K562 (cell line): ENCODE measurements around the gene TLE6. TPM values are rescaled to one million over a fixed set of nuclear protein-coding genes. Genes with fewer than 3 reads are reported as not detected.
A peak's percentile ranks its signal among the peaks of the same experiment; 100 is the strongest.

Experiments used
- C11orf30 ChIP-seq: fragments of 450-650 bp; IDR thresholded peaks from 2 replicates; pipeline ENCODE4 v1.6.1; 2016; ENCODE audit warnings: low read depth, mild to moderate bottlenecking
- CEBPG ChIP-seq, 3 experiments: fragments of 200-800 bp in 1 of 3; sonication (Bioruptor generic) in 1 of 3; sonication (generic) in 1 of 3; formaldehyde crosslinking in 1 of 3; IDR thresholded peaks in 2 of 3; conservative IDR thresholded peaks in 1 of 3; 2 replicates each; pipeline versions ENCODE4 v1.6.1 to v1.8.0; 2016 to 2022; ENCODE audit warnings: missing compliant biosample characterization in 2 of 3, missing genetic modification characterization in 2 of 3, mild to moderate bottlenecking in 1 of 3, missing genetic modification reagents in 1 of 3
- E2F1 ChIP-seq: sonication (generic); formaldehyde crosslinking; IDR thresholded peaks from 2 replicates; pipeline ENCODE4 v1.8.1; 2023; ENCODE audit warnings: mild to moderate bottlenecking, missing genetic modification reagents, moderate library complexity
- ELF1 ChIP-seq: fragments of 200-800 bp; sonication (Bioruptor generic); IDR thresholded peaks from 2 replicates; pipeline ENCODE4 v1.6.1; 2016; ENCODE audit warnings: missing genetic modification characterization, missing compliant biosample characterization
- ESRRA ChIP-seq: fragments of 450-650 bp; IDR thresholded peaks from 2 replicates; pipeline ENCODE4 v1.6.1; 2014; ENCODE audit warnings: low read depth, mild to moderate bottlenecking, moderate library complexity, borderline replicate concordance
- FUS ChIP-seq: fragments of 200-400 bp; formaldehyde crosslinking; optimal IDR thresholded peaks from 2 replicates; pipeline ENCODE3; 2017; ENCODE audit warnings: low read depth, low read length
- NR3C1 ChIP-seq: sonication (generic); formaldehyde crosslinking; IDR thresholded peaks from 2 replicates; pipeline ENCODE4 v1.8.1; 2022; ENCODE audit warnings: missing genetic modification reagents
- POLR2A ChIP-seq: fragments of 450-650 bp; conservative IDR thresholded peaks from 2 replicates; pipeline ENCODE4 v1.6.1; 2016
- SRSF9 ChIP-seq: fragments of 200-400 bp; formaldehyde crosslinking; IDR thresholded peaks from 2 replicates; pipeline ENCODE4 v1.6.1; 2017; ENCODE audit warnings: low read depth, low read length, borderline replicate concordance
- USF2 ChIP-seq: sonication (generic); formaldehyde crosslinking; IDR thresholded peaks from 2 replicates; pipeline ENCODE4 v1.5.0; 2020; ENCODE audit warnings: missing genetic modification reagents
- ZNF184 ChIP-seq: sonication (generic); formaldehyde crosslinking; IDR thresholded peaks from 2 replicates; pipeline ENCODE4 v1.5.0; 2020; ENCODE audit warnings: missing genetic modification reagents
- ZNF24 ChIP-seq: fragments of 450-650 bp; IDR thresholded peaks from 2 replicates; pipeline ENCODE4 v1.6.1; 2016
- ZNF592 ChIP-seq: fragments of 450-650 bp; IDR thresholded peaks from 2 replicates; pipeline ENCODE4 v1.6.1; 2017; ENCODE audit warnings: antibody characterized with exemption, mild to moderate bottlenecking
- ZNF696 ChIP-seq: fragments of 250-450 bp; sonication (Bioruptor Pico); conservative IDR thresholded peaks from 2 replicates; pipeline ENCODE4 v1.4.0; 2020; ENCODE audit warnings: mild to moderate bottlenecking, moderate library complexity
- polyA plus RNA-seq, 8 experiments: library from polyadenylated mRNA; depleted of rRNA in 4 of 8; stranded (reverse) in 5 of 8; unstranded in 3 of 8; fragments of >200 nt; fragmentation: Nextera tagmentation in 2 of 8; fragmentation: Illumina TruSeq in 1 of 8; extraction: Ambion mirVana in 2 of 8; extraction: Trizol in 1 of 8; gene quantifications; 2 replicates each; pipeline versions ENCODE4 v1.2.1 to v1.2.3, GENCODE V29; 2011 to 2014; ENCODE audit warnings: inconsistent platforms in 1 of 8, missing spikeins in 1 of 8
- total RNA-seq, 7 experiments: library from RNA; depleted of rRNA in 6 of 7; stranded (reverse); fragments of >200 nt in 6 of 7; fragmentation: Illumina TruSeq in 2 of 7; extraction: Trizol in 2 of 7; gene quantifications; 2 replicates each; pipeline versions ENCODE4 v1.2.1 to v1.2.3, GENCODE V29; 2011 to 2021; ENCODE audit warnings: low replicate concordance in 1 of 7
- TF ChIP-seq, protein P1 (sequence below): fragments of 450-650 bp; formaldehyde crosslinking; IDR thresholded peaks from 2 replicates; pipeline ENCODE4 v1.4.0; 2022; ENCODE audit warnings: missing genetic modification characterization
- TF ChIP-seq, protein P2 (sequence below): sonication (generic); formaldehyde crosslinking; IDR thresholded peaks from 2 replicates; pipeline ENCODE4 v1.8.0; 2022; ENCODE audit warnings: mild to moderate bottlenecking, missing genetic modification reagents, borderline replicate concordance
- TF ChIP-seq, protein P3 (sequence below): fragments of 250-450 bp; sonication (Bioruptor Pico); IDR thresholded peaks from 2 replicates; pipeline ENCODE4 v1.5.0; 2021

The TLE6 gene
- total and polyA plus RNA-seq, 9 of the 15 experiments (the other 6 are each of a cell fraction or from before 2014, with no cell fraction given) = 1.1 to 6.1 (median 2.5) TPM

GRCh38 chr19:2974342-2975041, 2.9 kb upstream of the TLE6 start (continued):
- no peak for TF ChIP-seq POLR2A
- no peak for TF ChIP-seq ZNF592
- no peak for TF ChIP-seq ZNF24
- TF ChIP-seq SRSF9 = no peak
- TF ChIP-seq, protein P1, sequence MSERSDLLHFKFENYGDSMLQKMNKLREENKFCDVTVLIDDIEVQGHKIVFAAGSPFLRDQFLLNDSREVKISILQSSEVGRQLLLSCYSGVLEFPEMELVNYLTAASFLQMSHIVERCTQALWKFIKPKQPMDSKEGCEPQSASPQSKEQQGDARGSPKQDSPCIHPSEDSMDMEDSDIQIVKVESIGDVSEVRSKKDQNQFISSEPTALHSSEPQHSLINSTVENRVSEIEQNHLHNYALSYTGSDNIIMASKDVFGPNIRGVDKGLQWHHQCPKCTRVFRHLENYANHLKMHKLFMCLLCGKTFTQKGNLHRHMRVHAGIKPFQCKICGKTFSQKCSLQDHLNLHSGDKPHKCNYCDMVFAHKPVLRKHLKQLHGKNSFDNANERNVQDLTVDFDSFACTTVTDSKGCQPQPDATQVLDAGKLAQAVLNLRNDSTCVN (CRISPR knock-in tag) = no peak
- no peak for TF ChIP-seq E2F1 (CRISPR knock-in tag)
- no peak for TF ChIP-seq FUS
- no peak for TF ChIP-seq ZNF184 (CRISPR knock-in tag)
- TF ChIP-seq, protein P2, sequence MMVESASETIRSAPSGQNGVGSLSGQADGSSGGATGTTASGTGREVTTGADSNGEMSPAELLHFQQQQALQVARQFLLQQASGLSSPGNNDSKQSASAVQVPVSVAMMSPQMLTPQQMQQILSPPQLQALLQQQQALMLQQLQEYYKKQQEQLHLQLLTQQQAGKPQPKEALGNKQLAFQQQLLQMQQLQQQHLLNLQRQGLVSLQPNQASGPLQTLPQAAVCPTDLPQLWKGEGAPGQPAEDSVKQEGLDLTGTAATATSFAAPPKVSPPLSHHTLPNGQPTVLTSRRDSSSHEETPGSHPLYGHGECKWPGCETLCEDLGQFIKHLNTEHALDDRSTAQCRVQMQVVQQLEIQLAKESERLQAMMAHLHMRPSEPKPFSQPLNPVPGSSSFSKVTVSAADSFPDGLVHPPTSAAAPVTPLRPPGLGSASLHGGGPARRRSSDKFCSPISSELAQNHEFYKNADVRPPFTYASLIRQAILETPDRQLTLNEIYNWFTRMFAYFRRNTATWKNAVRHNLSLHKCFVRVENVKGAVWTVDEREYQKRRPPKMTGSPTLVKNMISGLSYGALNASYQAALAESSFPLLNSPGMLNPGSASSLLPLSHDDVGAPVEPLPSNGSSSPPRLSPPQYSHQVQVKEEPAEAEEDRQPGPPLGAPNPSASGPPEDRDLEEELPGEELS (CRISPR knock-in tag) = no peak
- TF ChIP-seq CEBPG (CRISPR knock-in tag; IDR thresholded peaks at IDR 0.05) = no peak
- TF ChIP-seq CEBPG (tag; conservative IDR thresholded peaks at IDR 0.05 in 1 of 2, IDR thresholded peaks at IDR 0.05 in 1 of 2) = no peak
- TF ChIP-seq C11orf30 = no peak
- TF ChIP-seq ZNF696 (CRISPR knock-in tag) = no peak
- TF ChIP-seq, protein P3, sequence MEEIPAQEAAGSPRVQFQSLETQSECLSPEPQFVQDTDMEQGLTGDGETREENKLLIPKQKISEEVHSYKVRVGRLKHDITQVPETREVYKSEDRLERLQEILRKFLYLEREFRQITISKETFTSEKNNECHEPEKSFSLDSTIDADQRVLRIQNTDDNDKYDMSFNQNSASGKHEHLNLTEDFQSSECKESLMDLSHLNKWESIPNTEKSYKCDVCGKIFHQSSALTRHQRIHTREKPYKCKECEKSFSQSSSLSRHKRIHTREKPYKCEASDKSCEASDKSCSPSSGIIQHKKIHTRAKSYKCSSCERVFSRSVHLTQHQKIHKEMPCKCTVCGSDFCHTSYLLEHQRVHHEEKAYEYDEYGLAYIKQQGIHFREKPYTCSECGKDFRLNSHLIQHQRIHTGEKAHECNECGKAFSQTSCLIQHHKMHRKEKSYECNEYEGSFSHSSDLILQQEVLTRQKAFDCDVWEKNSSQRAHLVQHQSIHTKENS (CRISPR knock-in tag) = no peak
- TF ChIP-seq ESRRA = peak; percentile 91; the same call in 1 of the 2 replicates
- TF ChIP-seq USF2 (CRISPR knock-in tag) = peak; percentile 77
- TF ChIP-seq NR3C1 = no peak
- TF ChIP-seq ELF1 (tag) = no peak
